K562 (cell line): Measurements from ENCODE around the gene BCL2L15. TPM values are rescaled to one million over a fixed set of nuclear protein-coding genes. Genes with fewer than 3 reads are reported as not detected.

Experiments used
- BDP1 ChIP-seq: IDR thresholded peaks from 3 replicates; pipeline ENCODE4 v1.6.1; 2011; ENCODE audit not compliant: insufficient read length, insufficient read depth
- BRF1 ChIP-seq: IDR thresholded peaks from 3 replicates; pipeline ENCODE4 v1.6.1; 2011; ENCODE audit warnings: borderline replicate concordance, mild to moderate bottlenecking; ENCODE audit not compliant: insufficient read length; ENCODE audit errors: extremely low read depth
- FOXA3 ChIP-seq, 2 experiments: fragments of 450-650 bp in 1 of 2; sonication (generic) in 1 of 2; formaldehyde crosslinking; IDR thresholded peaks in 1 of 2; conservative IDR thresholded peaks in 1 of 2; 2 replicates each; pipeline versions ENCODE4 v1.4.0 to v1.8.0; 2020 to 2022; ENCODE audit warnings: mild to moderate bottlenecking in 2 of 2, missing genetic modification reagents in 1 of 2
- HNRNPL ChIP-seq: fragments of 200-400 bp; formaldehyde crosslinking; IDR thresholded peaks from 2 replicates; pipeline ENCODE4 v1.6.1; 2017; ENCODE audit warnings: low read depth, mild to moderate bottlenecking, low read length
- MIER1 ChIP-seq: fragments of 450-650 bp; IDR thresholded peaks from 2 replicates; pipeline ENCODE4 v1.6.1; 2016; ENCODE audit warnings: antibody characterized with exemption, mild to moderate bottlenecking, low read depth
- NCOA1 ChIP-seq: fragments of 450-650 bp; IDR thresholded peaks from 2 replicates; pipeline ENCODE4 v1.6.1; 2016; ENCODE audit warnings: low read depth
- NCOA4 ChIP-seq: fragments of 450-650 bp; IDR thresholded peaks from 2 replicates; pipeline ENCODE4 v1.6.1; 2018; ENCODE audit warnings: mild to moderate bottlenecking; ENCODE audit not compliant: partially characterized antibody
- NEUROD1 ChIP-seq: fragments of 150-350 bp; IDR thresholded peaks from 2 replicates; pipeline ENCODE4 v1.6.1; 2014; ENCODE audit warnings: borderline replicate concordance, low read length, low read depth; ENCODE audit not compliant: partially characterized antibody
- NFATC3 ChIP-seq: fragments of 450-650 bp; IDR thresholded peaks from 2 replicates; pipeline ENCODE4 v1.6.1; 2017; ENCODE audit warnings: mild to moderate bottlenecking
- PHF8 ChIP-seq: fragments of 200-600 bp; sonication (generic); IDR thresholded peaks from 2 replicates; pipeline ENCODE4 v1.6.1; 2012; ENCODE audit warnings: mixed run types, mild to moderate bottlenecking, inconsistent platforms, low read length, moderate library complexity, borderline replicate concordance
- PML ChIP-seq: IDR thresholded peaks from 2 replicates; pipeline ENCODE4 v1.6.1; 2012; ENCODE audit warnings: low read length, inconsistent platforms
- POLR3A ChIP-seq: IDR thresholded peaks from 2 replicates; pipeline ENCODE4 v1.6.1; 2011; ENCODE audit warnings: borderline replicate concordance, mild to moderate bottlenecking, moderate library complexity; ENCODE audit not compliant: insufficient read length, insufficient read depth; ENCODE audit errors: extremely low read depth
- RBFOX2 ChIP-seq: fragments of 200-400 bp; formaldehyde crosslinking; IDR thresholded peaks from 2 replicates; pipeline ENCODE4 v1.6.1; 2017; ENCODE audit warnings: low read depth, mild to moderate bottlenecking, low read length, moderate library complexity
- RREB1 ChIP-seq: fragments of 250-450 bp; sonication (Bioruptor Pico); IDR thresholded peaks from 2 replicates; pipeline ENCODE4 v1.4.0; 2020
- SMARCA5 ChIP-seq: fragments of 450-650 bp; IDR thresholded peaks from 2 replicates; pipeline ENCODE4 v1.6.1; 2016
- STAT5B ChIP-seq: fragments of 250-450 bp; sonication (Bioruptor Pico); IDR thresholded peaks from 2 replicates; pipeline ENCODE4 v1.8.0; 2021; ENCODE audit warnings: mild to moderate bottlenecking, inconsistent platforms
- ZFP1 ChIP-seq: fragments of 450-650 bp; formaldehyde crosslinking; IDR thresholded peaks from 2 replicates; pipeline ENCODE4 v1.4.0; 2020; ENCODE audit warnings: mild to moderate bottlenecking, mixed read lengths
- ZKSCAN3 ChIP-seq: fragments of 250-450 bp; sonication (Bioruptor Pico); IDR thresholded peaks from 2 replicates; pipeline ENCODE4 v1.4.0; 2020
- ZNF140 ChIP-seq: fragments of 250-450 bp; sonication (Bioruptor Pico); IDR thresholded peaks from 2 replicates; pipeline ENCODE4 v1.8.0; 2021; ENCODE audit warnings: moderate library complexity, mild to moderate bottlenecking, inconsistent platforms
- ZNF282 ChIP-seq: sonication (generic); formaldehyde crosslinking; IDR thresholded peaks from 2 replicates; pipeline ENCODE4 v1.8.1; 2023; ENCODE audit warnings: missing genetic modification reagents
- ZNF655 ChIP-seq: fragments of 250-450 bp; sonication (Bioruptor Pico); IDR thresholded peaks from 2 replicates; pipeline ENCODE4 v1.5.0; 2021
- ZNF780A ChIP-seq: fragments of 250-450 bp; sonication (Bioruptor Pico); IDR thresholded peaks from 2 replicates; pipeline ENCODE4 v1.5.0; 2021; ENCODE audit warnings: mild to moderate bottlenecking
- polyA plus RNA-seq, 8 experiments: library from polyadenylated mRNA; depleted of rRNA in 4 of 8; stranded (reverse) in 5 of 8; unstranded in 3 of 8; fragments of >200 nt; fragmentation: Nextera tagmentation in 2 of 8; fragmentation: Illumina TruSeq in 1 of 8; extraction: Ambion mirVana in 2 of 8; extraction: Trizol in 1 of 8; gene quantifications; 2 replicates each; pipeline versions ENCODE4 v1.2.1 to v1.2.3, GENCODE V29; 2011 to 2014; ENCODE audit warnings: inconsistent platforms in 1 of 8, missing spikeins in 1 of 8
- total RNA-seq, 7 experiments: library from RNA; depleted of rRNA in 6 of 7; stranded (reverse); fragments of >200 nt in 6 of 7; fragmentation: Illumina TruSeq in 2 of 7; extraction: Trizol in 2 of 7; gene quantifications; 2 replicates each; pipeline versions ENCODE4 v1.2.1 to v1.2.3, GENCODE V29; 2011 to 2021; ENCODE audit warnings: low replicate concordance in 1 of 7

Gene BCL2L15
- total and polyA plus RNA-seq, 9 of the 15 experiments (the other 6 are each of a cell fraction or from before 2014, with no cell fraction given), result 0.06 to 0.42 (median 0.28) TPM; not detected in 1

GRCh38 chr1:113928941-113929749 is 41.8 kb upstream of the BCL2L15 start, which contains the start of gene HIPK1 (continued):
- TF ChIP-seq ZNF655 (CRISPR knock-in tag) (no peak), NEUROD1 (peak; percentile 78), RBFOX2 (peak; percentile 88), ZNF282 (CRISPR knock-in tag) (0 out of 2 replicates have a peak, but pooled peaks have one; percentile 19), PHF8 (peak; percentile 85; the same call in 1 of the 2 replicates), RREB1 (CRISPR knock-in tag) (peak; percentile 56; the same call in 1 of the 2 replicates), HNRNPL (no peak), STAT5B (CRISPR knock-in tag) (no peak), ZFP1 (no peak), PML (peak; percentile 54), SMARCA5 (no peak), ZNF140 (CRISPR knock-in tag) (no peak), BDP1 (no peak), FOXA3 (CRISPR knock-in tag; conservative IDR thresholded peaks at IDR 0.05 in 1 of 2, IDR thresholded peaks at IDR 0.05 in 1 of 2) (peak; percentile 44 to 94; a peak in 3 of 4 replicates), ZNF780A (CRISPR knock-in tag) (no peak), POLR3A (no peak), NFATC3 (no peak), NCOA1 (peak; percentile 91), NCOA4 (no peak), BRF1 (no peak), ZKSCAN3 (CRISPR knock-in tag) (no peak), MIER1 (no peak; the same call in 1 of the 2 replicates)
